A549 (cell line): ENCODE measurements around the gene P2RY14. TPM values are rescaled to one million over a fixed set of nuclear protein-coding genes. Genes with fewer than 3 reads are reported as not detected.

Experiments used
- ATAC-seq, 2 experiments: fragments of 200-7000 bp in 1 of 2; fragments of >200 bp in 1 of 2; cut with Nextera tagmentation in 1 of 2; cut with Tn5 transposase in 1 of 2; 3 replicates each; pipeline versions ENCODE4 v1.8.0 to v1.9.1; 2018 to 2020; ENCODE audit warnings: mild to moderate bottlenecking in 1 of 2, moderate library complexity in 1 of 2
- CTCF ChIA-PET: fragments of 300-600 bp; sonication (Branson Sonifier 250); formaldehyde crosslinking; extraction: SDS; loops from one replicate; lab custom pipeline; 2021; ENCODE audit warnings: antibody characterized with exemption, inconsistent platforms; lab: Yijun Ruan, JAX
- POLR2A ChIA-PET: fragments of 350-600 bp; formaldehyde crosslinking; extraction: SDS; loops from one replicate; lab custom pipeline; 2021; ENCODE audit warnings: antibody characterized with exemption, inconsistent platforms; lab: Yijun Ruan, JAX
- DNase-seq, 2 experiments: peaks; one replicate each; pipeline versions ENCODE4 v3.0.0 to v3.0.0-alpha.2; 2011 to 2016; ENCODE audit warnings: low read depth in 1 of 2, low spot score in 1 of 2
- FAIRE-seq: peaks from 2 replicates; lab custom pipeline; 2011; peaks lifted over from hg19 to GRCh38; lab: Jason Lieb, UNC
- H3K27ac ChIP-seq, 2 experiments: fragments of >200 bp; sonication (Bioruptor Twin); formaldehyde crosslinking; 3 replicates each; pipeline ENCODE4 v1.5.1; 2016 to 2017
- H3K4me1 ChIP-seq: fragments of >200 bp; sonication (Bioruptor Twin); formaldehyde crosslinking; 3 replicates; pipeline ENCODE4 v1.6.1; 2016
- H3K4me2 ChIP-seq: fragments of >200 bp; sonication (Bioruptor Twin); formaldehyde crosslinking; 3 replicates; pipeline ENCODE4 v1.6.1; 2016
- H3K4me3 ChIP-seq: fragments of >200 bp; sonication (Bioruptor Twin); formaldehyde crosslinking; 3 replicates; pipeline ENCODE4 v1.5.1; 2016
- H3K9me3 ChIP-seq: fragments of >200 bp; sonication (Bioruptor Twin); formaldehyde crosslinking; 3 replicates; pipeline ENCODE4 v1.6.1; 2016
- BCL3 ChIP-seq: fragments of >200 bp; sonication (Bioruptor Twin); formaldehyde crosslinking; IDR thresholded peaks from 3 replicates; pipeline ENCODE4 v1.6.1; 2016
- CBX2 ChIP-seq: fragments of 200-600 bp; sonication (generic); IDR thresholded peaks from 2 replicates; pipeline ENCODE4 v1.6.1; 2016; ENCODE audit warnings: low read depth, mild to moderate bottlenecking, borderline replicate concordance
- CEBPB ChIP-seq, 2 experiments: fragments of >200 bp in 1 of 2; sonication (Bioruptor Twin) in 1 of 2; formaldehyde crosslinking in 1 of 2; IDR thresholded peaks; 2 replicates each; pipeline ENCODE4 v1.6.1; 2012 to 2016
- EHMT2 ChIP-seq: fragments of 200-600 bp; sonication (generic); IDR thresholded peaks from 2 replicates; pipeline ENCODE4 v1.6.1; 2016; ENCODE audit warnings: antibody characterized with exemption, low read depth, mild to moderate bottlenecking, moderate library complexity
- EP300 ChIP-seq, 2 experiments: fragments of >200 bp; sonication (Bioruptor Twin); formaldehyde crosslinking; IDR thresholded peaks; 2 replicates in 1 of 2; 3 replicates in 1 of 2; pipeline ENCODE4 v1.6.1; 2016 to 2017
- ESRRA ChIP-seq: fragments of 150-350 bp; IDR thresholded peaks from 2 replicates; pipeline ENCODE4 v1.6.1; 2014; ENCODE audit warnings: mild to moderate bottlenecking, low read length, borderline replicate concordance
- FOSL2 ChIP-seq, 2 experiments: fragments of 450-650 bp in 1 of 2; fragments of >200 bp in 1 of 2; sonication (Bioruptor Twin) in 1 of 2; formaldehyde crosslinking; IDR thresholded peaks; 2 replicates each; pipeline versions ENCODE4 v1.5.0 to v1.6.1; 2016 to 2020; ENCODE audit warnings: mild to moderate bottlenecking in 1 of 2, moderate library complexity in 1 of 2
- HDAC2 ChIP-seq: fragments of 200-600 bp; sonication (generic); IDR thresholded peaks from 2 replicates; pipeline ENCODE4 v1.6.1; 2016
- HEYL ChIP-seq: fragments of 250-450 bp; sonication (Bioruptor Pico); IDR thresholded peaks from 2 replicates; pipeline ENCODE4 v1.8.0; 2021; ENCODE audit warnings: mild to moderate bottlenecking, moderate library complexity
- HOXB5 ChIP-seq: fragments of 250-450 bp; sonication (Bioruptor Pico); IDR thresholded peaks from 2 replicates; pipeline ENCODE4 v1.5.0; 2020; ENCODE audit warnings: mild to moderate bottlenecking, moderate library complexity
- KDM1A ChIP-seq: fragments of 200-600 bp; sonication (generic); IDR thresholded peaks from 2 replicates; pipeline ENCODE4 v1.6.1; 2016; ENCODE audit warnings: low read depth, mild to moderate bottlenecking
- KDM5A ChIP-seq: fragments of 200-600 bp; sonication (generic); IDR thresholded peaks from 2 replicates; pipeline ENCODE4 v1.6.1; 2016; ENCODE audit warnings: antibody characterized with exemption, mild to moderate bottlenecking
- MAFK ChIP-seq: fragments of 450-650 bp; IDR thresholded peaks from 2 replicates; pipeline ENCODE4 v1.6.1; 2014; ENCODE audit not compliant: partially characterized antibody
- MAZ ChIP-seq: fragments of 150-350 bp; IDR thresholded peaks from 2 replicates; pipeline ENCODE4 v1.6.1; 2014; ENCODE audit warnings: antibody characterized with exemption, low read depth, low read length, borderline replicate concordance
- NFE2L2 ChIP-seq: fragments of 150-350 bp; conservative IDR thresholded peaks from 2 replicates; pipeline ENCODE4 v1.6.1; 2014; ENCODE audit warnings: low read length
- NR3C1 ChIP-seq: fragments of >200 bp; sonication (Bioruptor Twin); formaldehyde crosslinking; IDR thresholded peaks from 3 replicates; pipeline ENCODE4 v1.6.1; 2017
- SMC3 ChIP-seq: fragments of >200 bp; sonication (Bioruptor Twin); formaldehyde crosslinking; IDR thresholded peaks from 3 replicates; pipeline ENCODE4 v1.6.1; 2018; ENCODE audit warnings: inconsistent platforms
- ZC3H11A ChIP-seq: fragments of 450-650 bp; IDR thresholded peaks from 2 replicates; pipeline ENCODE4 v1.6.1; 2014; ENCODE audit warnings: antibody characterized with exemption, mild to moderate bottlenecking
- ZFP36 ChIP-seq: fragments of 450-650 bp; IDR thresholded peaks from 2 replicates; pipeline ENCODE4 v1.6.1; 2014; ENCODE audit warnings: borderline replicate concordance; ENCODE audit not compliant: partially characterized antibody
- WGBS: methylation state at CpG from one replicate; pipeline ENCODE4 v1.1.6; 2017; ENCODE audit errors: missing lambda C conversion rate; 5-methylcytosine and 5-hydroxymethylcytosine counted together
- polyA plus RNA-seq, 4 experiments: library from polyadenylated mRNA; depleted of rRNA in 3 of 4; stranded (reverse); fragments of >200 nt; fragmentation: RNase III in 1 of 4; extraction: RNeasy Plus Mini Kit Qiagen cat#74134 plus additional on column Dnase treatment in 1 of 4; gene quantifications; 2 replicates in 3 of 4; 3 replicates in 1 of 4; pipeline ENCODE4 v1.2.3, GENCODE V29; 2011 to 2017
- TF ChIP-seq, protein P1 (sequence below): fragments of 250-450 bp; sonication (Bioruptor Pico); IDR thresholded peaks from 2 replicates; pipeline ENCODE4 v1.5.0; 2021; ENCODE audit warnings: mild to moderate bottlenecking, moderate library complexity, borderline replicate concordance
- TF ChIP-seq, protein P2 (sequence below): fragments of >200 bp; sonication (Bioruptor Twin); formaldehyde crosslinking; IDR thresholded peaks from 2 replicates; pipeline ENCODE4 v1.6.1; 2016
- TF ChIP-seq, protein P3 (sequence below): IDR thresholded peaks from 2 replicates; pipeline ENCODE4 v1.6.1; 2012
- TF ChIP-seq, protein P4 (sequence below): fragments of 150-350 bp; IDR thresholded peaks from 2 replicates; pipeline ENCODE4 v1.6.1; 2014; ENCODE audit warnings: low read depth, mild to moderate bottlenecking, low read length
- TF ChIP-seq, protein P5 (sequence below): fragments of 450-650 bp; IDR thresholded peaks from 2 replicates; pipeline ENCODE4 v1.6.1; 2014; ENCODE audit warnings: antibody characterized with exemption

P2RY14 gene
- polyA plus RNA-seq, 2 of the 4 experiments (the other 2 are of a cell fraction): not detected

GRCh38 chr3:151314137-151314536, 35.8 kb upstream of the P2RY14 start:
- no peak overlapping the region for H3K4me3 ChIP-seq
- FAIRE-seq (no peak), ATAC-seq (no peak), DNase-seq (no peak)
- no peak overlapping the region for H3K27ac ChIP-seq
- H3K9me3 ChIP-seq: no peaks in the 10 kb centered on the region
- ChIA-PET POLR2A (no interaction called here), CTCF (interaction anchor here (1.0 to 1.6 kb wide), 5 partner anchors 9 to 525 kb away, joined by 3 read pairs; no protein-coding TSS in a partner anchor)
- no peak overlapping the region for H3K4me2 ChIP-seq
- peaks cover 20% of the 10 kb centered on the region; the same call in 2 of the 3 replicates for H3K4me1 ChIP-seq
- WGBS: 85% methylated on average over 2 of the region's 2 CpGs
- TF ChIP-seq HEYL (no peak), CEBPB (IDR thresholded peaks at IDR 0.05) (peak in 1 of 2 experiments; percentile 8; a peak in 1 of 4 replicates), EHMT2 (no peak)
- TF ChIP-seq, protein P1, sequence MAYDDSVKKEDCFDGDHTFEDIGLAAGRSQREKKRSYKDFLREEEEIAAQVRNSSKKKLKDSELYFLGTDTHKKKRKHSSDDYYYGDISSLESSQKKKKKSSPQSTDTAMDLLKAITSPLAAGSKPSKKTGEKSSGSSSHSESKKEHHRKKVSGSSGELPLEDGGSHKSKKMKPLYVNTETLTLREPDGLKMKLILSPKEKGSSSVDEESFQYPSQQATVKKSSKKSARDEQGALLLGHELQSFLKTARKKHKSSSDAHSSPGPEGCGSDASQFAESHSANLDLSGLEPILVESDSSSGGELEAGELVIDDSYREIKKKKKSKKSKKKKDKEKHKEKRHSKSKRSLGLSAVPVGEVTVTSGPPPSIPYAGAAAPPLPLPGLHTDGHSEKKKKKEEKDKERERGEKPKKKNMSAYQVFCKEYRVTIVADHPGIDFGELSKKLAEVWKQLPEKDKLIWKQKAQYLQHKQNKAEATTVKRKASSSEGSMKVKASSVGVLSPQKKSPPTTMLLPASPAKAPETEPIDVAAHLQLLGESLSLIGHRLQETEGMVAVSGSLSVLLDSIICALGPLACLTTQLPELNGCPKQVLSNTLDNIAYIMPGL (CRISPR knock-in tag): no peak

DNA sequence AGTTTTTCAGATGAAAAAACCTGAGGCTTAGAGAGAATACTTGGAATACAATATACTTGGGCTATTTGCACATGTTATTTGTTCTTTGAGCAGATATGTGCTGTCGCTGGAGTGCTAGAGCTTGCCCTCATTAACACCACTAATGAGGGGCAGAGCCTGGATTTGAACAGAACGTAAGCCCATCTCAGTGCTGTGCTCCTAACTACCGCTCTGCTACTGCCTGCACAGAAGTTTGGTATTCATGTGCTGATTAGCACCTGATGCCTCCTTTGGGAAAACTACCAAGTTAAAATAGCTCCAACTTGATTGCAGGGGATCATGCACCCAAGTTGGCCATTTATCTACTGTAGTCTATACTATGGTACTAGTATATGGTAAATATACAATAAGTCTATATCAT, 34.6 kb upstream of the P2RY14 start:
- no peak for TF ChIP-seq ESRRA
- TF ChIP-seq, protein P2, sequence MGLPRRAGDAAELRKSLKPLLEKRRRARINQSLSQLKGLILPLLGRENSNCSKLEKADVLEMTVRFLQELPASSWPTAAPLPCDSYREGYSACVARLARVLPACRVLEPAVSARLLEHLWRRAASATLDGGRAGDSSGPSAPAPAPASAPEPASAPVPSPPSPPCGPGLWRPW: no peak
- no peak for TF ChIP-seq HDAC2
- TF ChIP-seq, all 56 proteins: peak for 0
- Histone ChIP-seq H3K27ac (no peak overlapping the region), H3K4me3 (no peak overlapping the region), H3K4me2 (no peak overlapping the region), H3K9me3 (no peaks in the 10 kb centered on the region), H3K4me1 (peaks cover 17% of the 10 kb centered on the region; the same call in 2 of the 3 replicates)
- ChIA-PET CTCF (interaction anchor here (1.4 to 1.9 kb wide), 4 partner anchors 13 to 102 kb away, joined by 3 to 9 read pairs (median 4); no protein-coding TSS in a partner anchor), POLR2A (no interaction called here)
- WGBS: 75% methylated on average over 3 of the region's 3 CpGs
- FAIRE-seq: no peak
- no peak for DNase-seq
- no peak for ATAC-seq

- FAIRE-seq (no peak), DNase-seq (no peak), ATAC-seq (no peak)
- POLR2A ChIA-PET: no interaction called here
- H3K4me3 ChIP-seq: no peak overlapping the region
- WGBS: 89% methylated on average over 2 of the region's 2 CpGs
- peaks cover 21% of the 10 kb centered on the region for H3K4me1 ChIP-seq
- no peak for TF ChIP-seq CEBPB (IDR thresholded peaks at IDR 0.05)
- TF ChIP-seq, protein P3, sequence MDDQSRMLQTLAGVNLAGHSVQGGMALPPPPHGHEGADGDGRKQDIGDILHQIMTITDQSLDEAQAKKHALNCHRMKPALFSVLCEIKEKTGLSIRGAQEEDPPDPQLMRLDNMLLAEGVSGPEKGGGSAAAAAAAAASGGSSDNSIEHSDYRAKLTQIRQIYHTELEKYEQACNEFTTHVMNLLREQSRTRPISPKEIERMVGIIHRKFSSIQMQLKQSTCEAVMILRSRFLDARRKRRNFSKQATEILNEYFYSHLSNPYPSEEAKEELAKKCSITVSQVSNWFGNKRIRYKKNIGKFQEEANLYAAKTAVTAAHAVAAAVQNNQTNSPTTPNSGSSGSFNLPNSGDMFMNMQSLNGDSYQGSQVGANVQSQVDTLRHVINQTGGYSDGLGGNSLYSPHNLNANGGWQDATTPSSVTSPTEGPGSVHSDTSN: no peak
- TF ChIP-seq, protein P4, sequence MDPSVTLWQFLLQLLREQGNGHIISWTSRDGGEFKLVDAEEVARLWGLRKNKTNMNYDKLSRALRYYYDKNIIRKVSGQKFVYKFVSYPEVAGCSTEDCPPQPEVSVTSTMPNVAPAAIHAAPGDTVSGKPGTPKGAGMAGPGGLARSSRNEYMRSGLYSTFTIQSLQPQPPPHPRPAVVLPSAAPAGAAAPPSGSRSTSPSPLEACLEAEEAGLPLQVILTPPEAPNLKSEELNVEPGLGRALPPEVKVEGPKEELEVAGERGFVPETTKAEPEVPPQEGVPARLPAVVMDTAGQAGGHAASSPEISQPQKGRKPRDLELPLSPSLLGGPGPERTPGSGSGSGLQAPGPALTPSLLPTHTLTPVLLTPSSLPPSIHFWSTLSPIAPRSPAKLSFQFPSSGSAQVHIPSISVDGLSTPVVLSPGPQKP: no peak
- TF ChIP-seq, protein P5, sequence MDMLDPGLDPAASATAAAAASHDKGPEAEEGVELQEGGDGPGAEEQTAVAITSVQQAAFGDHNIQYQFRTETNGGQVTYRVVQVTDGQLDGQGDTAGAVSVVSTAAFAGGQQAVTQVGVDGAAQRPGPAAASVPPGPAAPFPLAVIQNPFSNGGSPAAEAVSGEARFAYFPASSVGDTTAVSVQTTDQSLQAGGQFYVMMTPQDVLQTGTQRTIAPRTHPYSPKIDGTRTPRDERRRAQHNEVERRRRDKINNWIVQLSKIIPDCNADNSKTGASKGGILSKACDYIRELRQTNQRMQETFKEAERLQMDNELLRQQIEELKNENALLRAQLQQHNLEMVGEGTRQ: no peak
- no peak for TF ChIP-seq FOSL2 (IDR thresholded peaks at IDR 0.05)
- no peak for TF ChIP-seq FOSL2 (CRISPR knock-in tag; IDR thresholded peaks at IDR 0.05)
- TF ChIP-seq, protein P2: no peak
- TF ChIP-seq NR3C1: no peak
- no peak for TF ChIP-seq ZC3H11A
- no peak for TF ChIP-seq EP300 (IDR thresholded peaks at IDR 0.05)
- TF ChIP-seq KDM1A: no peak
- no peak for TF ChIP-seq KDM5A
- no peak for TF ChIP-seq MAFK
- no peak for TF ChIP-seq NFE2L2
- TF ChIP-seq MAZ: no peak
- no peak for TF ChIP-seq HEYL
- TF ChIP-seq HOXB5: no peak
- TF ChIP-seq CBX2: no peak
- no peak for TF ChIP-seq BCL3
- TF ChIP-seq ZFP36: no peak
- no peak for TF ChIP-seq SMC3
- H3K4me2 ChIP-seq: no peak overlapping the region
- CTCF ChIA-PET: interaction anchor here (0.7 to 1.1 kb wide), 4 partner anchors 17 to 141 kb away, joined by 3 to 5 read pairs (median 3); no protein-coding TSS in a partner anchor
- H3K27ac ChIP-seq: no peak overlapping the region
- H3K9me3 ChIP-seq: no peaks in the 10 kb centered on the region
These were observed 31.2 kb upstream of the P2RY14 start for GRCh38 chr3:151309566-151309965.
